Measurements from ENCODE around the gene ATP5ME.

ATP5ME gene

DNA sequence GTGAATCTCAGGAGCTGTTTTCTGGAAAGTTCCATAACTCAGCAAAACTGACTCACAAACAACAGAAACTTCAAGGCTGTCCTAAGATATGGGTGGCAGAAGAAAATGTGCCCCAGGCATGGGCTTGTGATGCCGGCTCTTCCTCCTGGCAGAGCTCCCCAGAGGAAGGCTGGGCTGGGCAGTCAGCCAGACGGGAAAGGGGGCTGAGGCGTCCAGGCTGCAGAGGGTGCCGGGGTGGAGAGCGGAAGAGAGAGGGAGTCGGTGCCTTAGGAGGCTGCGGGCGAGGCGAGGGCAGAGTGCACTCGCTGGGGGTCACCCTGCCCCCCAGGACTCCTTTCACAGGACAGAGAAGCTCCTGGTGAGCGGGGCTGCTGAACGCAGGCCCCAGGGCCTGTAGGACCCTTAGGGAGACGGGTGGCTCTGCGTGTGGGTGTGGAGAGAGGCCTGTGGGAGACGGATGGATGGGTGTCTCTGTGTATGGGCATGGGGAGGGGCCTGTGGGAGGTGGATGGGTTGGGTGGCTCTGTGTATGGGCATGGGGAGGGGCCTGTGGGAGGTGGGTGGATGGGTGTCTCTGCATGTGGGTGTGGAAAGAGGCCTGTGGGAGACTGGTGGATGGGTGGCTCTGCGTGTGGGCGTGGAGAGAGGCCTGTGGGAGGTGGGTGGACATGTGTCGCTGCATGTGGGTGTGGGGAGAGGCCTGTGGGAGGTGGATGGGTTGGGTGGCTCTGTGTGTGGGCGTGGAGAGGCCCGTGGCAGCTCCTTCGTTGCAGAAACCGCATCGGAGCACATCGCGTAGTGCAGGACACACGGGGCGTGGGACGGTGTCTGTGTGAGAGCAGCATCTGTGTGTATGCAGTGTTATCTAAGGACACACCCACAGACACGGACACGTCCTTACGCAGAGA lies 47.4 kb upstream of the ATP5ME start:
- H3K27ac ChIP-seq (ENCODE audit: low read depth, low read length), result no peak overlapping the region

GRCh38 chr4:720111-720860 lies 46.2 kb upstream of the ATP5ME start:
- no peak overlapping the region for H3K9ac ChIP-seq (ENCODE audit: low read length)
- peaks cover 54% of the 10 kb centered on the region for H3K79me2 ChIP-seq (ENCODE audit: insufficient read depth, low read length)
- H3F3A ChIP-seq (ENCODE audit: insufficient read depth), result no peaks in the 10 kb centered on the region
- no peaks in the 10 kb centered on the region; the same call in 1 of the 2 replicates for H4K20me1 ChIP-seq (ENCODE audit: low read depth, low read length)
- no peak overlapping the region for H2AFZ ChIP-seq (ENCODE audit: low read depth, low read length, severe bottlenecking)
- H3K36me3 ChIP-seq (ENCODE audit: low read length), result no peaks in the 10 kb centered on the region
- no peak overlapping the region for H3K27ac ChIP-seq (ENCODE audit: low read depth, low read length)
- H3K9me2 ChIP-seq (replicated peaks; ENCODE audit: insufficient read depth, low read length), result no peaks in the 10 kb centered on the region
- H3K4me3 ChIP-seq (ENCODE audit: insufficient read depth, low read length, poor library complexity, severe bottlenecking), result no peak overlapping the region
- TF ChIP-seq, protein P1, sequence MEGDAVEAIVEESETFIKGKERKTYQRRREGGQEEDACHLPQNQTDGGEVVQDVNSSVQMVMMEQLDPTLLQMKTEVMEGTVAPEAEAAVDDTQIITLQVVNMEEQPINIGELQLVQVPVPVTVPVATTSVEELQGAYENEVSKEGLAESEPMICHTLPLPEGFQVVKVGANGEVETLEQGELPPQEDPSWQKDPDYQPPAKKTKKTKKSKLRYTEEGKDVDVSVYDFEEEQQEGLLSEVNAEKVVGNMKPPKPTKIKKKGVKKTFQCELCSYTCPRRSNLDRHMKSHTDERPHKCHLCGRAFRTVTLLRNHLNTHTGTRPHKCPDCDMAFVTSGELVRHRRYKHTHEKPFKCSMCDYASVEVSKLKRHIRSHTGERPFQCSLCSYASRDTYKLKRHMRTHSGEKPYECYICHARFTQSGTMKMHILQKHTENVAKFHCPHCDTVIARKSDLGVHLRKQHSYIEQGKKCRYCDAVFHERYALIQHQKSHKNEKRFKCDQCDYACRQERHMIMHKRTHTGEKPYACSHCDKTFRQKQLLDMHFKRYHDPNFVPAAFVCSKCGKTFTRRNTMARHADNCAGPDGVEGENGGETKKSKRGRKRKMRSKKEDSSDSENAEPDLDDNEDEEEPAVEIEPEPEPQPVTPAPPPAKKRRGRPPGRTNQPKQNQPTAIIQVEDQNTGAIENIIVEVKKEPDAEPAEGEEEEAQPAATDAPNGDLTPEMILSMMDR (IDR thresholded peaks at IDR 0.05; ENCODE audit: insufficient read depth, low read length, poor library complexity, severe bottlenecking), result no peak
- TF ChIP-seq EZH2phosphoT487 (conservative IDR thresholded peaks at IDR 0.05; ENCODE audit: low read length), result no peak
- H3K27me3 ChIP-seq (ENCODE audit: low read length), result no peaks in the 10 kb centered on the region
- no peak overlapping the region for H3K4me2 ChIP-seq (ENCODE audit: low read depth, low read length, poor library complexity, severe bottlenecking)
- H3K9me3 ChIP-seq (ENCODE audit: insufficient read depth, low read length), result no peaks in the 10 kb centered on the region

More for the DNA sequence above, 47.4 kb upstream of the ATP5ME start:
- TF ChIP-seq, protein P1 (IDR thresholded peaks at IDR 0.05; ENCODE audit: insufficient read depth, low read length, poor library complexity, severe bottlenecking), result no peak
- TF ChIP-seq EZH2phosphoT487 (conservative IDR thresholded peaks at IDR 0.05; ENCODE audit: low read length), result no peak
- no peak overlapping the region for H2AFZ ChIP-seq (ENCODE audit: low read depth, low read length, severe bottlenecking)
- no peaks in the 10 kb centered on the region for H3K36me3 ChIP-seq (ENCODE audit: low read length)
- H3F3A ChIP-seq (ENCODE audit: insufficient read depth), result no peaks in the 10 kb centered on the region
- no peaks in the 10 kb centered on the region for H3K9me3 ChIP-seq (ENCODE audit: insufficient read depth, low read length)
- no peaks in the 10 kb centered on the region for H3K27me3 ChIP-seq (ENCODE audit: low read length)
- H4K20me1 ChIP-seq (ENCODE audit: low read depth, low read length), result no peaks in the 10 kb centered on the region; the same call in 1 of the 2 replicates
- H3K9ac ChIP-seq (ENCODE audit: low read length), result no peak overlapping the region
- H3K4me3 ChIP-seq (ENCODE audit: insufficient read depth, low read length, poor library complexity, severe bottlenecking), result no peak overlapping the region
- no peaks in the 10 kb centered on the region for H3K9me2 ChIP-seq (replicated peaks; ENCODE audit: insufficient read depth, low read length)
- H3K4me2 ChIP-seq (ENCODE audit: low read depth, low read length, poor library complexity, severe bottlenecking), result no peak overlapping the region
- peaks cover 64% of the 10 kb centered on the region for H3K79me2 ChIP-seq (ENCODE audit: insufficient read depth, low read length)

- Histone ChIP-seq H3F3A (ENCODE audit: insufficient read depth) (no peaks in the 10 kb centered on the region), H3K9me3 (ENCODE audit: insufficient read depth, low read length) (no peaks in the 10 kb centered on the region), H3K4me2 (ENCODE audit: low read depth, low read length, poor library complexity, severe bottlenecking) (no peak overlapping the region), H2AFZ (ENCODE audit: low read depth, low read length, severe bottlenecking) (no peak overlapping the region), H4K20me1 (ENCODE audit: low read depth, low read length) (no peaks in the 10 kb centered on the region; the same call in 1 of the 2 replicates), H3K79me2 (ENCODE audit: insufficient read depth, low read length) (peaks cover 63% of the 10 kb centered on the region), H3K9ac (ENCODE audit: low read length) (no peak overlapping the region), H3K36me3 (ENCODE audit: low read length) (no peaks in the 10 kb centered on the region), H3K27me3 (ENCODE audit: low read length) (no peaks in the 10 kb centered on the region), H3K4me3 (ENCODE audit: insufficient read depth, low read length, poor library complexity, severe bottlenecking) (no peak overlapping the region), H3K9me2 (replicated peaks; ENCODE audit: insufficient read depth, low read length) (no peaks in the 10 kb centered on the region), H3K27ac (ENCODE audit: low read depth, low read length) (no peak overlapping the region)
- TF ChIP-seq, protein P1 (IDR thresholded peaks at IDR 0.05; ENCODE audit: insufficient read depth, low read length, poor library complexity, severe bottlenecking), result no peak
- TF ChIP-seq EZH2phosphoT487 (conservative IDR thresholded peaks at IDR 0.05; ENCODE audit: low read length), result no peak
Observed at GRCh38 chr4:718460-718859, 44.4 kb upstream of the ATP5ME start.

Data from SU-DHL-6 (cell line).